Sigmoid colon (tissue), 7 donors: ENCODE results near the gene MCEE. TPM values are rescaled to one million over a fixed set of nuclear protein-coding genes. Genes with fewer than 3 reads are reported as not detected.
"Not testable (repeated sequence)": the region's sequence is repeated elsewhere in the genome, so short reads cannot be mapped to it uniquely, and the experiment has no call there.

Source experiments
- DNase-seq: peaks from one replicate; pipeline ENCODE4 v3.0.0-alpha.2; 2019
- H3K27ac ChIP-seq, 4 donors: fragments of 200-600 bp; sonication (generic); one replicate each; pipeline ENCODE4 v1.5.1; 2016 to 2019; ENCODE audit warnings: mild to moderate bottlenecking in 1 of 4
- H3K27me3 ChIP-seq, 3 donors: fragments of 200-600 bp; sonication (generic); one replicate each; pipeline ENCODE4 v1.5.1; 2019; ENCODE audit warnings: mild to moderate bottlenecking in 1 of 3
- H3K36me3 ChIP-seq, 4 donors: fragments of 200-600 bp; sonication (generic); one replicate each; pipeline ENCODE4 v1.5.1; 2016 to 2019
- H3K4me1 ChIP-seq, 4 donors: fragments of 200-600 bp; sonication (generic); one replicate each; pipeline ENCODE4 v1.5.1; 2017 to 2019
- H3K4me3 ChIP-seq, 4 donors: fragments of 200-600 bp; sonication (generic); one replicate each; pipeline ENCODE4 v1.5.1; 2017 to 2019; ENCODE audit warnings: mild to moderate bottlenecking in 2 of 4, moderate library complexity in 1 of 4
- H3K9me3 ChIP-seq, 4 donors: fragments of 200-600 bp in 3 of 4; sonication (generic) in 3 of 4; one replicate each; pipeline versions ENCODE4 v1.5.1 to v1.6.1; 2013 to 2019
- CTCF ChIP-seq, 4 experiments: fragments of 450-650 bp in 3 of 4; fragments of 200-600 bp in 1 of 4; IDR thresholded peaks; one replicate each; pipeline ENCODE4 v1.5.1; 2016 to 2019; ENCODE audit warnings: antibody characterized with exemption in 4 of 4, mild to moderate bottlenecking in 3 of 4, moderate library complexity in 2 of 4
- EP300 ChIP-seq, 4 donors: sonication (generic); formaldehyde crosslinking; IDR thresholded peaks; one replicate each; pipeline ENCODE4 v1.6.1; 2017; ENCODE audit warnings: antibody characterized with exemption in 4 of 4
- POLR2A ChIP-seq, 2 donors: fragments of 450-650 bp; IDR thresholded peaks; one replicate each; pipeline ENCODE4 v1.6.1; 2016; ENCODE audit warnings: antibody characterized with exemption in 2 of 2, mild to moderate bottlenecking in 2 of 2, moderate library complexity in 2 of 2
- POLR2AphosphoS5 ChIP-seq, 4 donors: sonication (generic); formaldehyde crosslinking; IDR thresholded peaks; one replicate each; pipeline ENCODE4 v1.6.1; 2017; ENCODE audit warnings: antibody characterized with exemption in 4 of 4
- WGBS, 2 donors: extraction: QIAGEN DNeasy Blood & Tissue Kit; methylation state at CpG; one replicate each; pipeline ENCODE4 v1.1.7; 2013; 5-methylcytosine and 5-hydroxymethylcytosine counted together
- intact Hi-C: fragments of 100-400 bp; cut with DNase I; formaldehyde crosslinking; loops from one replicate; pipeline ENCODE4 v1.15.1; 2023
- polyA plus RNA-seq, 3 donors: library from polyadenylated mRNA; stranded (reverse); fragments of 200-250 nt; gene quantifications; one replicate each; pipeline ENCODE4 v1.2.3, GENCODE V29; 2013
- total RNA-seq, 4 donors: library from RNA; depleted of rRNA; stranded (reverse); fragments of >200 nt; gene quantifications; one replicate each; pipeline ENCODE4 v1.1.0, GENCODE V29; 2016
- donor health status: healthy with polysubstance abuse.
- donor health status: Bipolar disorder and iron deficiency.
- donor health status: healthy.

The MCEE gene
- total and polyA plus RNA-seq, 7 donors: 8.1 to 46.2 (median 18.8) TPM

DNA sequence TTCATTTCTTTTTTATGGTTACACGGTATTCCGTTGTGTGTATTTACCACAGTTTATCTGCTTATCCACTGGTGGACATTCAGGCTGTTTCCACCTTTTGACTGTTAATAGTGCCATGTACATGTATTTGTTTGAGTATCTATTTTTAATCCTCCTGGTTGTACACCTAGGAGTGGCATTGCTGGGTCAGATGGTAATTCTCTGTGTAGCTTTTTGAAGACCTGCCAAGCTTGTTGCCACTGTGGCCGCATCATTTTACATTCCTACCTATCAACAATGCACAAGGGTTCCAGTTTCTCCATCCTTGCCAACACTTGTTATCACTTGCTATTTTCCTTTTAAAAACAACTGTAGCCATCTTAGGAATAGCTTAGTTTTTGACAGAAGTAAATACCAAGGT, 13.8 kb upstream of the MCEE start:
- no peak overlapping the region for H3K4me3 ChIP-seq
- H3K9me3 ChIP-seq: no peaks in the 10 kb centered on the region
- H3K36me3 ChIP-seq: peaks cover 20 to 100% (median 76%) of the 10 kb centered on the region in 4 donors
- intact Hi-C loops: no loop called here
- no peak for DNase-seq
- H3K4me1 ChIP-seq: no peaks in the 10 kb centered on the region
- 96 to 97% methylated on average over 3 of the region's 3 CpGs for WGBS, 2 donors
- no peak overlapping the region for H3K27ac ChIP-seq
- TF ChIP-seq EP300 (IDR thresholded peaks at IDR 0.05): no peak
- no peak for TF ChIP-seq POLR2AphosphoS5 (IDR thresholded peaks at IDR 0.05)
- TF ChIP-seq CTCF (IDR thresholded peaks at IDR 0.05): no peak
- TF ChIP-seq POLR2A (IDR thresholded peaks at IDR 0.05): no peak
- no peaks in the 10 kb centered on the region for H3K27me3 ChIP-seq

- no peak for DNase-seq
- no peaks in the 10 kb centered on the region for H3K27me3 ChIP-seq
- WGBS, 2 donors: 87 to 93% methylated on average over 3 of the region's 3 CpGs
- H3K27ac ChIP-seq: no peak overlapping the region
- intact Hi-C loops: no loop called here
- TF ChIP-seq POLR2A (IDR thresholded peaks at IDR 0.05): no peak
- no peak for TF ChIP-seq POLR2AphosphoS5 (IDR thresholded peaks at IDR 0.05)
- TF ChIP-seq EP300 (IDR thresholded peaks at IDR 0.05): no peak
- no peak for TF ChIP-seq CTCF (IDR thresholded peaks at IDR 0.05)
- H3K4me1 ChIP-seq: peaks cover 0 to 15% (median 12%) of the 10 kb centered on the region in 4 donors
- no peak overlapping the region for H3K4me3 ChIP-seq
- H3K9me3 ChIP-seq: no peaks in the 10 kb centered on the region
- H3K36me3 ChIP-seq: peaks cover 22 to 79% (median 46%) of the 10 kb centered on the region in 4 donors
Observed at GRCh38 chr2:71136174-71136573, 6.1 kb upstream of the MCEE start.

DNA sequence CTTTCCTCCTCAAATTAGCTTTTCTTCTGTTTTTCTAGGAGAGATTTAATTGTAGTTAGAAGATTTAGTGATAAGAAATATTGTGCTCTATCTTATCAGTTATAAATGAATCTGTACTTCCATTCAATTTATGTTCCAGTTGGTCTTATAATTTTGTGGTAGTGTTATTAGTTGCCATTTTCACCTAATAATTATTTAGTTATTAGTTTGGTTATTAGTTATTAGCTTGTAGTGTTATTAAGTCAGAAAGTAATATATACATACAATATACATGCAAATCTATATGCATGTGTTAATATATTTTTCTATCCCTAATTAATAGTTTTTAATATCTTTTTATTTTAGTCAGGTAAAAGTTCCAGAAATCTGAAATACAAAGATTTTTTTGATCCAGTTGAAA, 3.6 kb upstream of the MCEE start:
- Histone ChIP-seq H3K27me3 (no peaks in the 10 kb centered on the region), H3K4me1 (peaks cover 0 to 26% (median 23%) of the 10 kb centered on the region in 4 donors), H3K27ac (no peak overlapping the region), H3K36me3 (peaks cover 17 to 53% (median 30%) of the 10 kb centered on the region in 4 donors), H3K9me3 (no peaks in the 10 kb centered on the region), H3K4me3 (no peak overlapping the region)
- intact Hi-C loops: loop anchor here (5.0 kb wide), 3 partner anchors 94 to 199 kb away; partner anchors contain the start of genes ANKRD53, PAIP2B and ZNF638
- DNase-seq: no peak
- TF ChIP-seq CTCF (IDR thresholded peaks at IDR 0.05) (no peak), POLR2A (IDR thresholded peaks at IDR 0.05) (no peak), EP300 (IDR thresholded peaks at IDR 0.05) (no peak)

GRCh38 chr2:71131387-71132166, 1.5 kb upstream of the MCEE start:
- Histone ChIP-seq H3K4me1 (peaks cover 0 to 37% (median 29%) of the 10 kb centered on the region in 4 donors), H3K36me3 (peaks cover 11 to 37% (median 18%) of the 10 kb centered on the region in 4 donors), H3K4me3 (peak overlapping the region; percentile 68 to 87 (median 80)), H3K27ac (peak overlapping the region in 2 of 4 donors; percentile 88 to 95)
- DNase-seq, H3K9me3 ChIP-seq, H3K27me3 ChIP-seq: not testable (repeated sequence)
- intact Hi-C loops: loop anchor here (2.0 to 5.0 kb wide), 4 partner anchors 63 to 201 kb away; partner anchors contain the start of genes ANKRD53, NAGK, PAIP2B and ZNF638
- 35 to 58% methylated on average over 7 of the region's 7 CpGs for WGBS, 2 donors

DNA sequence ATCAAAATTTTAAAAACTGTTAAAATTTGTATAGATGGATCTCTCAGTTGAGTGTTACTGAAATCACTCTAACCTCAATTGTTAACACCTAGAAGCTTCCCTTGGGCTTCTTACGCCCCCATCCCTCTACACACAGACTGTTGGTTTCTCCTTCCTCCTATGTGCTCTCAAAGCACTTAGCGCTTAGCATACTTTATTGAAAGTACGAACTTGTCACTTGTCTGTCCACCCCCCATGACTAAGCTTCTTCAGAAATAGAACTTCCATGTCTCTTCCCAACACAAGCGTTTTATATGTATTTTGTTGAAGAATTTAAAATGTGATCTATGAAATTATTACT, 846 bp upstream of the MCEE start:
- Histone ChIP-seq H3K27me3 (no peaks in the 10 kb centered on the region), H3K9me3 (no peaks in the 10 kb centered on the region), H3K4me1 (peaks cover 0 to 37% (median 29%) of the 10 kb centered on the region in 4 donors), H3K27ac (peak overlapping the region; percentile 88 to 95 (median 92)), H3K36me3 (peaks cover 7 to 30% (median 12%) of the 10 kb centered on the region in 4 donors), H3K4me3 (peak overlapping the region; percentile 68 to 87 (median 80))
- WGBS, 2 donors: 1% methylated on average over 4 of the region's 4 CpGs
- intact Hi-C loops: loop anchor here (2.0 to 5.0 kb wide), 4 partner anchors 62 to 201 kb away; partner anchors contain the start of genes ANKRD53, NAGK, PAIP2B and ZNF638
- TF ChIP-seq POLR2AphosphoS5 (IDR thresholded peaks at IDR 0.05) (no peak), POLR2A (IDR thresholded peaks at IDR 0.05) (no peak), EP300 (IDR thresholded peaks at IDR 0.05) (no peak), CTCF (IDR thresholded peaks at IDR 0.05) (no peak)
- no peak for DNase-seq
